Fibroblast of pulmonary artery (primary cell): Measurements from ENCODE around the gene OSCAR.
"Not testable (repeated sequence)": the region's sequence is repeated elsewhere in the genome, so short reads cannot be mapped to it uniquely, and the experiment has no call there.

Experiments
- DNase-seq: peaks from one replicate; pipeline ENCODE4 v3.0.0-alpha.2; 2010; ENCODE audit warnings: low read depth
- H3K4me3 ChIP-seq: replicated peaks from 2 replicates; pipeline ENCODE4 v1.5.1; 2011; ENCODE audit warnings: low read depth, mild to moderate bottlenecking, control low read depth, low read length, moderate library complexity
- CTCF ChIP-seq: IDR thresholded peaks from 2 replicates; pipeline ENCODE4 v1.5.1; 2011; ENCODE audit warnings: mild to moderate bottlenecking, control low read depth, low read length, inconsistent platforms; ENCODE audit errors: missing control alignments

OSCAR gene

DNA sequence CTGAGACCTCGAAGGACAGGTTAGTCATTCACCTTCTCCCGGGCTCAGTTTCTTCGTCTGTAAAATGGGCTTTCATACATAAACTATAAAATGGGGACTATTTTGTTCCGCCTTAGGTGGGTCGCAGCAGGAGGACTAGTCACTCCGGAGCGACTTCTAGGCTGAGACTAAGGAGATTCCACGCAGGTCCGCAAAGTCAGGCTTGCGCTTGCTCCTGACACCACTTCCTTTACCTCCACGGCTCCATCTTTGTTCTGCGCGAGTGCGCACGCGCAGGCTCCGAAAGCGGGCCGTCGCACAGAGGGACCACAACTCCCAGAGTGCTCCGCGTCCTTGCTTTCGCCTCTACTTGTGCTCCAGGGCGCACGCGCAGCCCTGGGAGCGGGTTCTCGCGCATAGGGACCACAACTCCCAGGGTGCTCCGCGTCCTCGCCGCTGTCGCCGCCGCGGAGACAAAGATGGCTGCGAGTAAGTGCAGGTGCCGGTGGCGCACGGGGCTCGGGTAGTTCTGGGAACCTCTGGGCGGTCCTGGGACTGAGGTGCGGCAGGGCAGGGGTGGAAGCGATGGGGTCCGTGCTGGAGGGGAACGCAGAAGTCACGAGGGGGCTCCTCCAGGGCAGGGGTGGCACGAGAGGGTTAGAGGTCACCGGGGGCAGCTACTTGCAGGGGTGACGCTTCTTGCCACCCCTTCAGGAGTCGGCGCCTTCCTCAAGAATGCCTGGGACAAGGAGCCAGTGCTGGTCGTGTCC is 2.0 kb upstream of the OSCAR start, which contains the start of gene NDUFA3:
TSS of gene NDUFA3 (plus strand) at position 435 of the 749 bp plus-strand sequence. CDS start at position 459, 24 bp downstream.
- peak; percentile 99 for DNase-seq
- H3K4me3 ChIP-seq, result peak within 1 kb of the TSS; percentile 99
- TF ChIP-seq CTCF, result no peak

- not testable (repeated sequence) for DNase-seq, H3K4me3 ChIP-seq
These were observed 724 bp downstream of the OSCAR start for GRCh38 chr19:54099903-54100255.

DNA sequence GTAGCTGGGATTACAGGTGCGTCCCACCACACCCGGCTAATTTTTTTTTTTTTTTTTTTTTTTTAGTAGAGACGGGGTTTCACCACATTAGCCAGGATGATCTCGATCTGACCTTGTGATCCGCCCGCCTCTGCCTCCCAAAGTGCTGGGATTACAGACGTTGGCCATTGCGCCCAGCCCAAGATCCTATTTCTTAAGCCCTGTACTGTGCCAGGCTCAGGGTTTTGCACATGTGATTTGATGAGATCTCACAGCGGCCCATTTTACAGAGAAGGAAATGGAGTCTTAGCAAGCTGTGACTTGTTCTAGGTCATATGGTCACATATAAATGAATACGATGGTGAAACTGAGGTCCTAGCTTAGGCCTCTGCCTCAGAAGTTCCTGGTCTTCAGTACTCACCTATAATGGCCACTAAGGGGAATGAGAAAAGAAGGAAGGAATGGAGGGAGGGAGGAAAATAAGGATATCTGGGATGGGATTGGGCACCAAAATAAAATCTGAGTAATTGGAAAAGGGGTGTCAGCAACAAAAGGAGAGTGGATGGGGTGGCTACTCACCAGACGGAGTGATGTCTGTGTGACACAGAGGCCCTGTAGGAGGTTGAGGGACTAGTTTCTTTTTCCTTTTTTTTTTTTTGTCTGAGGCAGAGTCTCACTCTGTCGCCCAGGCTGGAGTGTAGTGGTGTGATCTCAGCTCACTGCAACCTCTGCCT is 1.3 kb downstream of the OSCAR start:
- DNase-seq, result no peak
- H3K4me3 ChIP-seq, result no peak overlapping the region
- TF ChIP-seq CTCF, result no peak

DNA sequence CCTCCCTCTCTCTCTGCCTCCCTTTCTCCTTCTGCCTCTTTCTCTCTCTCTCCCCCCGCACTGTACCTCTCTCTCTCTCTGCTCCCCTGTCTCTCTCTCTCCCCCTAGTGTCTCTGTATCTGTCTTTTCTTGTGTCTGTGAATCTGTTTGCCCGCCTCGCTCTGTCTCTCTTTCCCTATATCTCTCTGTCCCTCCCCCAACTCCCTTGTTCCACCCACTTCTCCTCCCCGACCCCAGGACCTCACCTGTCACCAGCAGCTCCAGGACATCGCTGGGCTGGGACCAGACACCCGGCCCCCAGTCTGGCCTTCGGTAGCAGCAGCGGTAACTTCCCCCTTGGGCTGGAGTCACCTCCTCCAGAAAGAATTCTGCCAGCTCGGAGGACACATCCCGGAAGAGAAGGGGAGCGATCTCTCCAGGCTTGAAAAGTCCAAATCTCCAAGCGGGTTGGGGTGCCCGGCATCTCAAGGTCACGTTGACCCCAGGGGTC is 3.9 kb downstream of the OSCAR start:
- DNase-seq, result peak; percentile 54
- peak; percentile 46 for TF ChIP-seq CTCF
- peak overlapping the region; percentile 32 for H3K4me3 ChIP-seq

DNA sequence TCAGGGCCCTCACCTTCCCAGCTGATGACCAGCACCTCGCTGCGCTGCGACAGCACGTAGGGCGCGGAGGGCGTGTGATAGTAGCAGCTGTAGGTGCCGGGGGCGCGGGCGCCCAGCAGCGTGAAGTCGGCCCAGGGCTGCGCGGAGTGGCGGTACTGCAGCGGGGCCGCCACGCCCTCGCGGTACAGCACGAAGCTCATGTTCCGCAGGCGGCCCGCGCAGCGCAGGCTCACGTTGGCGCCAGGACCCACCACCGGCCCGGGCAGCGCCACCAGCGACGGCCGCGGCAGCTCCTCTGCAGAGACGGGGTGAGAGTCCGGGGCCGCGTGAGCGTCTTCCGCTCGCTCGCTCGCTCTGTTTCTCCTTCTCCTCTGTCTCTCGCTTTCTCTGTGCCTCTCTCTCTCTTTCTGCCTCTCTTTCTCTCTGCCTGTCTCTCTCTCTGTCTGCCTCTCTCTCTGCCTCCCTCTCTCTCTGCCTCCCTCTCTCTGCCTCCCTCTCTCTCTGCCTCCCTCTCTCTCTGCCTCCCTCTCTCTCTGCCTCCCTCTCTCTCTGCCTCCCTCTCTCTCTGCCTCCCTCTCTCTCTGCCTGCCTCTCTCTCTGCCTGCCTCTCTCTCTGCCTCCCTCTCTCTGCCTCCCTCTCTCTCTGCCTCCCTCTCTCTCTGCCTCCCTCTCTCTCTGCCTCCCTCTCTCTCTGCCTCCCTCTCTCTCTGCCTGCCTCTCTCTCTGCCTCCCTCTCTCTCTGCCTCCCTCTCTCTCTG is 4.6 kb downstream of the OSCAR start:
- H3K4me3 ChIP-seq, result peak overlapping the region; percentile 33
- peak; percentile 48 for DNase-seq

GRCh38 chr19:54095136-54095858 is 5.3 kb downstream of the OSCAR start:
- no peak for TF ChIP-seq CTCF
- H3K4me3 ChIP-seq, result peak overlapping the region; percentile 33
- no peak for DNase-seq

- no peak for DNase-seq
- no peak for TF ChIP-seq CTCF
These were observed 6.1 kb downstream of the OSCAR start for GRCh38 chr19:54094426-54095000.

More at GRCh38 chr19:54094426-54095000, 6.1 kb downstream of the OSCAR start:
- no peak overlapping the region for H3K4me3 ChIP-seq
